ENCODE measurements around the gene C17orf67.

C17orf67 gene, protein sequence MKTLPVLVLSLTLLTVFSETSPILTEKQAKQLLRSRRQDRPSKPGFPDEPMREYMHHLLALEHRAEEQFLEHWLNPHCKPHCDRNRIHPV

DNA sequence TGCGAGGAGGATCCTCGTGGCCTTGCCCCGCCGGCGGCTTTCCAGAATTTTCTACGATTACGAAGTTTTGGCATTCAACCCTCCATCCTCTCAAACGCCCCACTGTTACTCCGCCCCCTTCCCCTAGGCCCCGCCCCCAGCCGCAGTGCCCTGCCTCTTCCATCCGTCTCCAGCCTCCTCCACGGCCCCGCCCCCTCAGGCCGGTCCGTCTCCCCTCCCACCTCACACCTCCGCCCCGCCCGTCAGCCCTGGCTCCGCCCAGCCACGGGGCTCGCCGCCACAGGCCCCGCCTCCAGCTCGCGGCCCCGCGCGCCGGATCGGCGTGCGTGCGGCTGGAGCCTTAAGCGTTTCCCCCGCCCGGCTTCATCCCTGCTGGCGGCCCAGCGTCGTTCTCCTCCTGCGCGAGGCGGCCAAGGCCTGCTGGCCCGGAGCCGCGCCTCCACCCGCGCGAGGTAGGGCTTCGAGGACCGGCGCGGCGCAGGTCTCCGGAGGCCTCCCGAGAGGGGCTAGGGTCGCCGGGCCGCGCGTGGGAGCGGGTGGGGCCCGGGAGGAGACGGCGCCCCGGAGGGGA, at the start of gene C17orf67, which contains the start of gene DGKE:
Gene C17orf67, minus strand, starts transcription at position 112 of the 571 bp plus-strand sequence. CDS start 18,110 bp downstream, outside the sequence.
Gene DGKE, plus strand, starts transcription at position 343 of the 571 bp plus-strand sequence. CDS start 645 bp downstream, outside the sequence.
- CTCF ChIA-PET, result interaction anchor here (1.6 kb wide), 1 partner anchor 14 kb away, joined by 5 read pairs; no protein-coding TSS in a partner anchor
- POLR2A ChIA-PET (ENCODE audit: low non-redundant PET), result no interaction called here
- H3K27ac ChIP-seq, result peak within 1 kb of the TSS; percentile 90
- TF ChIP-seq, protein P1, sequence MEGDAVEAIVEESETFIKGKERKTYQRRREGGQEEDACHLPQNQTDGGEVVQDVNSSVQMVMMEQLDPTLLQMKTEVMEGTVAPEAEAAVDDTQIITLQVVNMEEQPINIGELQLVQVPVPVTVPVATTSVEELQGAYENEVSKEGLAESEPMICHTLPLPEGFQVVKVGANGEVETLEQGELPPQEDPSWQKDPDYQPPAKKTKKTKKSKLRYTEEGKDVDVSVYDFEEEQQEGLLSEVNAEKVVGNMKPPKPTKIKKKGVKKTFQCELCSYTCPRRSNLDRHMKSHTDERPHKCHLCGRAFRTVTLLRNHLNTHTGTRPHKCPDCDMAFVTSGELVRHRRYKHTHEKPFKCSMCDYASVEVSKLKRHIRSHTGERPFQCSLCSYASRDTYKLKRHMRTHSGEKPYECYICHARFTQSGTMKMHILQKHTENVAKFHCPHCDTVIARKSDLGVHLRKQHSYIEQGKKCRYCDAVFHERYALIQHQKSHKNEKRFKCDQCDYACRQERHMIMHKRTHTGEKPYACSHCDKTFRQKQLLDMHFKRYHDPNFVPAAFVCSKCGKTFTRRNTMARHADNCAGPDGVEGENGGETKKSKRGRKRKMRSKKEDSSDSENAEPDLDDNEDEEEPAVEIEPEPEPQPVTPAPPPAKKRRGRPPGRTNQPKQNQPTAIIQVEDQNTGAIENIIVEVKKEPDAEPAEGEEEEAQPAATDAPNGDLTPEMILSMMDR (conservative IDR thresholded peaks at IDR 0.05; ENCODE audit: low read depth), result no peak
- DNase-seq (ENCODE audit: low spot score), result peak; percentile 96

DNA sequence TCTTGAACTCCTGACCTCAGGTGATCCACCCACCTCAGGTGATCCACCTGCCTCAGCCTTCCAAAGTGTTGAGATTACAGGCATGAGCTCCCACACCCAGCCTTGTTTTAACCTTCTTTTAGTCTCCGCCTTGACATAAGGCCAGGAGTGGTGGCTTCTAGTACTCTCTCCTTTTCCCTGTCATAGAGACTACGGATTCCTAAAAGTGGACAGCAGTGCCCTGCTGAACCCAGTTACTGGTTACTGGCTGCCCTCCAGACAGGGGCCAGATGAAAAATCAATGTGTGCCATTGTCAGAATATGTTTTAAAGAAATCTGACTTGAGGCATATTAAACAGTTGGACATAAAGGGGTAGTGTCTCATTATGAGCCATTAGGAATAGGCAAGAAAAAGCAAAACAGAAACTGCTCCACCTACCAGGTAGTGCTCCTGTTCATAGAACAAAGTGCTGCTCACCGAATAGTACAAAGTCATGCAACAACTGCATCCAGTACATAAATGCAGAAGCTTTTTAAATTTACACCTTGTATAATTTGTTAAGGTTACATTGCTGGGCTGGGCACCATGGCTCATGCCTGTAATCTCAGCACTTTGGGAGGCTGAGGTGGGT, 48.1 kb upstream of the C17orf67 start:
- DNase-seq (ENCODE audit: low spot score), result no peak
- CTCF ChIA-PET, result interaction anchor here (0.6 kb wide), 1 partner anchor 44 kb away, joined by 3 read pairs; no protein-coding TSS in a partner anchor
- TF ChIP-seq, protein P1 (conservative IDR thresholded peaks at IDR 0.05; ENCODE audit: low read depth), result no peak
- POLR2A ChIA-PET (ENCODE audit: low non-redundant PET), result no interaction called here
- H3K27ac ChIP-seq, result no peak overlapping the region

DNA sequence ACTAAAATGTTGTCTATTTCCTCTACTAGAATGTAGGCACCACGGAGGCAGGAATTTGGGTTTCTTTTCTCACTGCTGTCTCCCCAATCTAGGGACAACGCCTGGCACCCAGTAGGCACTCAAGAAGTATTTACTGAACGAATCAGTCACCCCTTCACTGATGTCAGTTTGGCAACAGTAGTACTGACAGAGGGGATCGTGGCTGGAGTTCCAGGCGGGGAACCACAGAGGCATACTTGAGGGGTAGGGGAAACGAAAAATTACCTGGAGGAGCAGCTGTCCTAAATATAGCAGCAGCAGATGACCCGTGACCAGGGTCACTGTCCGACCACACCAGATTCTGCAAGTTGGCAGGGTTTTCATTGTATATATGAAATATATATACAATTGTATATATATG, 46.9 kb upstream of the C17orf67 start:
- TF ChIP-seq, protein P1 (conservative IDR thresholded peaks at IDR 0.05; ENCODE audit: low read depth), result no peak
- CTCF ChIA-PET, result no interaction called here
- DNase-seq (ENCODE audit: low spot score), result no peak
- no peak overlapping the region for H3K27ac ChIP-seq
- POLR2A ChIA-PET (ENCODE audit: low non-redundant PET), result no interaction called here

DNA sequence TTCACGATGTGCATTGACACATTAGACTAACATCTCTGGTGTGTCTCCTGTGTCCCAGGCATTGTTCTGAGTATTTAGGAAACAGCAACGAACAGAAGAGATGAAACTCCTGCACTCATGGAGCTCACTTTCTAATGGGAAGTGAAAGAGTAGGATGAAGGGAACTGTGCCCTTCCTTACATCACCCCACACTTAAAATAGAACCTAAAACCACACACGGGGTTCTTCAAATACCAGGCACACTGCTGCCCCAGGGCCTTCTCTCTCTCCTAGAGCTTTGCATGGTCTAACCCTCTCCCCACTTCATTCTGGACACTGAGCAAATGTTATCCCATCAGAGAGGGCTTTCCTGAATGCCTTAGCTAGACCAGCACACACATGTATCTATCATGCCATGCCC, 46.4 kb upstream of the C17orf67 start:
- TF ChIP-seq, protein P1 (conservative IDR thresholded peaks at IDR 0.05; ENCODE audit: low read depth), result no peak
- POLR2A ChIA-PET (ENCODE audit: low non-redundant PET), result no interaction called here
- H3K27ac ChIP-seq, result no peak overlapping the region
- CTCF ChIA-PET, result interaction anchor here (0.7 kb wide), 1 partner anchor 16 kb away, joined by 3 read pairs; no protein-coding TSS in a partner anchor
- no peak for DNase-seq (ENCODE audit: low spot score)

DNA sequence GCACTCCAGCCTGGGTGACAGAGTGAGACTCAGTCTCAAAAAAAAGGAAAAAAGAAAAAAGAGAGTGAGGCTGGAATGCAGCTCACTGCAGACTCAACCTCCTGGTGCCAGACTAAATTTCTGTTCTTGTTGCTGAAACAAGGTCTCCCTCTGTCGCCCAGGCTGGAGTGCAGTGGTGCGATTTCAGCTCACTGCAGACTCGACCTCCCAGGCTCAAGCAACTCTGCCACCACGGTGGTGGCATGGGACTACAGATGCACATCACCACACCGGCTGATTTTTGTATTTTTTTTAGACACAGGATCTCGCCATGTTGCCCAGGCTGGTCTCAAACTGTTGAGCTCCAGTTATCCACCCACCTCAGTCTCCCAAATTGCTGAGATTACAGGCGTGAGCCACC, 45.6 kb upstream of the C17orf67 start:
- ChIA-PET POLR2A (ENCODE audit: low non-redundant PET) (no interaction called here), CTCF (interaction anchor here (0.7 to 1.2 kb wide), 2 partner anchors 11 to 16 kb away, joined by 3 read pairs; no protein-coding TSS in a partner anchor)
- H3K27ac ChIP-seq, result no peak overlapping the region
- TF ChIP-seq, protein P1 (conservative IDR thresholded peaks at IDR 0.05; ENCODE audit: low read depth), result no peak
- DNase-seq (ENCODE audit: low spot score), result no peak

DNA sequence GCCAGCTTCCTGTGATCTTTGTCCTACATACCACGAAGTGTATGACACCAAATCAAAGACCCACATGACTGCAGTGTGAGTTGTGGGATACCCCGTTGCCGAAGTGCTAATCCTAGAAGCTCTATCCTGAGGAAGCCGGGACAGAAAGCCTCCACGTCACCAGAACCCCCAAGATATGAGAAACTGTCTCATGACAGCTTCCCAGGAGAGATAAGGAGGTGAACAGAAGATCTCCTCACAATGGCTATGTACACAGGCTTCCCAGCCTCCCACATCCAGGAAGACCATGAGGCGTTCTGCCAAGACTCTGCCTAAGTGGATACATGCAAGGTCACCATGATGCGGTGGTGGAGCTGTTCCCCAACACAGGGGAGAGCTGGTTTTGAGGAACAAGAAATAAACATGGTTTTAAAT, 43.1 kb upstream of the C17orf67 start:
- H3K27ac ChIP-seq, result no peak overlapping the region
- POLR2A ChIA-PET (ENCODE audit: low non-redundant PET), result no interaction called here
- DNase-seq (ENCODE audit: low spot score), result no peak
- TF ChIP-seq, protein P1 (conservative IDR thresholded peaks at IDR 0.05; ENCODE audit: low read depth), result no peak
- CTCF ChIA-PET, result interaction anchor here (0.6 kb wide), 1 partner anchor 18 kb away, joined by 4 read pairs; no protein-coding TSS in a partner anchor
